K562 (cell line): ENCODE measurements around the gene PCED1B. TPM values are rescaled to one million over a fixed set of nuclear protein-coding genes. Genes with fewer than 3 reads are reported as not detected.

Experiments
- CBX8 ChIP-seq: fragments of 200-600 bp; sonication (generic); IDR thresholded peaks from 2 replicates; pipeline ENCODE4 v1.6.1; 2012; ENCODE audit warnings: borderline replicate concordance, mixed run types, low read depth, mild to moderate bottlenecking, moderate library complexity, mixed read lengths, low read length, control low read depth, inconsistent platforms; ENCODE audit not compliant: poor library complexity, severe bottlenecking; ENCODE audit errors: extremely low read depth
- GATAD2A ChIP-seq: fragments of 450-650 bp; IDR thresholded peaks from 2 replicates; pipeline ENCODE4 v1.6.1; 2017
- HES1 ChIP-seq: fragments of 450-650 bp; IDR thresholded peaks from 2 replicates; pipeline ENCODE4 v1.6.1; 2016; ENCODE audit warnings: low read depth, mild to moderate bottlenecking, moderate library complexity
- KLF16 ChIP-seq: IDR thresholded peaks from 2 replicates; pipeline ENCODE4 v1.6.1; 2016; ENCODE audit warnings: antibody characterized with exemption
- LARP7 ChIP-seq: fragments of 450-650 bp; IDR thresholded peaks from 2 replicates; pipeline ENCODE4 v1.6.1; 2016
- POLR3A ChIP-seq: IDR thresholded peaks from 2 replicates; pipeline ENCODE4 v1.6.1; 2011; ENCODE audit warnings: borderline replicate concordance, mild to moderate bottlenecking, moderate library complexity; ENCODE audit not compliant: insufficient read length, insufficient read depth; ENCODE audit errors: extremely low read depth
- SNRNP70 ChIP-seq: fragments of 200-400 bp; formaldehyde crosslinking; optimal IDR thresholded peaks from 2 replicates; pipeline ENCODE3; 2017; ENCODE audit warnings: low read depth, low read length
- ZNF584 ChIP-seq: fragments of 200-800 bp; sonication (Bioruptor generic); IDR thresholded peaks from 2 replicates; pipeline ENCODE4 v1.6.1; 2016; ENCODE audit warnings: low read depth, mild to moderate bottlenecking, missing genetic modification characterization, missing compliant biosample characterization
- polyA plus RNA-seq, 8 experiments: library from polyadenylated mRNA; depleted of rRNA in 4 of 8; stranded (reverse) in 5 of 8; unstranded in 3 of 8; fragments of >200 nt; fragmentation: Nextera tagmentation in 2 of 8; fragmentation: Illumina TruSeq in 1 of 8; extraction: Ambion mirVana in 2 of 8; extraction: Trizol in 1 of 8; gene quantifications; 2 replicates each; pipeline versions ENCODE4 v1.2.1 to v1.2.3, GENCODE V29; 2011 to 2014; ENCODE audit warnings: inconsistent platforms in 1 of 8, missing spikeins in 1 of 8
- total RNA-seq, 7 experiments: library from RNA; depleted of rRNA in 6 of 7; stranded (reverse); fragments of >200 nt in 6 of 7; fragmentation: Illumina TruSeq in 2 of 7; extraction: Trizol in 2 of 7; gene quantifications; 2 replicates each; pipeline versions ENCODE4 v1.2.1 to v1.2.3, GENCODE V29; 2011 to 2021; ENCODE audit warnings: low replicate concordance in 1 of 7
- TF ChIP-seq, protein P1 (sequence below): fragments of 250-450 bp; sonication (Bioruptor Pico); IDR thresholded peaks from 2 replicates; pipeline ENCODE4 v1.4.0; 2020; ENCODE audit warnings: mild to moderate bottlenecking, moderate library complexity
- TF ChIP-seq, protein P2 (sequence below), 2 experiments: fragments of 450-650 bp; IDR thresholded peaks; 2 replicates each; pipeline ENCODE4 v1.6.1; 2016
- TF ChIP-seq, protein P3 (sequence below): fragments of 450-650 bp; IDR thresholded peaks from one replicate; pipeline ENCODE4 v1.6.1; 2018; ENCODE audit warnings: mild to moderate bottlenecking, moderate library complexity; ENCODE audit not compliant: partially characterized antibody

Gene PCED1B
- total and polyA plus RNA-seq, 9 of the 15 experiments (the other 6 are each of a cell fraction or from before 2014, with no cell fraction given): 1.2 to 9.3 (median 2.5) TPM

DNA sequence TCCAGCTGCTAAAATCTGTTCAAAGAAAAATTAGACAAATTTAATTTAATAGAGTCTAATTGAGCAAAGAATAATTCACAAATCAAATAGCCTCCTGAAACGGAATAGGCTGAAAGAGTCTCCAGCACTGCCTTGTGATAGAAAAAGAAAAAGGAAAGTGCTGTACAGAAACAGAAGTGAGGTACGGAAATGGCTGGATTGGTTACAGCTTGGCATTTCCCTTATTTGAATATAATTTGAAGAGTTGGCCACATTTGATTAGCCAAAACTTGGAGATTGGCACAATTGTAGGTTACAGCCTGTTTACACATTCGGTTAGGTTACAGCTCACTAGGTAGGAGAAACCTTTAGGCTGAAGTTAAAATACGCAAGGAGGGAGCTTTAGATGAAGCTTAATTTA is 24.8 kb upstream of the PCED1B start (continued):
- TF ChIP-seq, protein P1, sequence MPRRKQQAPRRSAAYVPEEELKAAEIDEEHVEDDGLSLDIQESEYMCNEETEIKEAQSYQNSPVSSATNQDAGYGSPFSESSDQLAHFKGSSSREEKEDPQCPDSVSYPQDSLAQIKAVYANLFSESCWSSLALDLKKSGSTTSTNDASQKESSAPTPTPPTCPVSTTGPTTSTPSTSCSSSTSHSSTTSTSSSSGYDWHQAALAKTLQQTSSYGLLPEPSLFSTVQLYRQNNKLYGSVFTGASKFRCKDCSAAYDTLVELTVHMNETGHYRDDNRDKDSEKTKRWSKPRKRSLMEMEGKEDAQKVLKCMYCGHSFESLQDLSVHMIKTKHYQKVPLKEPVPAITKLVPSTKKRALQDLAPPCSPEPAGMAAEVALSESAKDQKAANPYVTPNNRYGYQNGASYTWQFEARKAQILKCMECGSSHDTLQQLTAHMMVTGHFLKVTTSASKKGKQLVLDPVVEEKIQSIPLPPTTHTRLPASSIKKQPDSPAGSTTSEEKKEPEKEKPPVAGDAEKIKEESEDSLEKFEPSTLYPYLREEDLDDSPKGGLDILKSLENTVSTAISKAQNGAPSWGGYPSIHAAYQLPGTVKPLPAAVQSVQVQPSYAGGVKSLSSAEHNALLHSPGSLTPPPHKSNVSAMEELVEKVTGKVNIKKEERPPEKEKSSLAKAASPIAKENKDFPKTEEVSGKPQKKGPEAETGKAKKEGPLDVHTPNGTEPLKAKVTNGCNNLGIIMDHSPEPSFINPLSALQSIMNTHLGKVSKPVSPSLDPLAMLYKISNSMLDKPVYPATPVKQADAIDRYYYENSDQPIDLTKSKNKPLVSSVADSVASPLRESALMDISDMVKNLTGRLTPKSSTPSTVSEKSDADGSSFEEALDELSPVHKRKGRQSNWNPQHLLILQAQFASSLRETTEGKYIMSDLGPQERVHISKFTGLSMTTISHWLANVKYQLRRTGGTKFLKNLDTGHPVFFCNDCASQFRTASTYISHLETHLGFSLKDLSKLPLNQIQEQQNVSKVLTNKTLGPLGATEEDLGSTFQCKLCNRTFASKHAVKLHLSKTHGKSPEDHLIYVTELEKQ (CRISPR knock-in tag): no peak
- TF ChIP-seq POLR3A: no peak
- TF ChIP-seq KLF16: no peak
- no peak for TF ChIP-seq HES1
- TF ChIP-seq CBX8: no peak
- TF ChIP-seq, protein P2, sequence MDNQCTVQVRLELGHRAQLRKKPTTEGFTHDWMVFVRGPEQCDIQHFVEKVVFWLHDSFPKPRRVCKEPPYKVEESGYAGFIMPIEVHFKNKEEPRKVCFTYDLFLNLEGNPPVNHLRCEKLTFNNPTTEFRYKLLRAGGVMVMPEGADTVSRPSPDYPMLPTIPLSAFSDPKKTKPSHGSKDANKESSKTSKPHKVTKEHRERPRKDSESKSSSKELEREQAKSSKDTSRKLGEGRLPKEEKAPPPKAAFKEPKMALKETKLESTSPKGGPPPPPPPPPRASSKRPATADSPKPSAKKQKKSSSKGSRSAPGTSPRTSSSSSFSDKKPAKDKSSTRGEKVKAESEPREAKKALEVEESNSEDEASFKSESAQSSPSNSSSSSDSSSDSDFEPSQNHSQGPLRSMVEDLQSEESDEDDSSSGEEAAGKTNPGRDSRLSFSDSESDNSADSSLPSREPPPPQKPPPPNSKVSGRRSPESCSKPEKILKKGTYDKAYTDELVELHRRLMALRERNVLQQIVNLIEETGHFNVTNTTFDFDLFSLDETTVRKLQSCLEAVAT (IDR thresholded peaks at IDR 0.05): no peak
- TF ChIP-seq LARP7: no peak
- TF ChIP-seq, protein P3, sequence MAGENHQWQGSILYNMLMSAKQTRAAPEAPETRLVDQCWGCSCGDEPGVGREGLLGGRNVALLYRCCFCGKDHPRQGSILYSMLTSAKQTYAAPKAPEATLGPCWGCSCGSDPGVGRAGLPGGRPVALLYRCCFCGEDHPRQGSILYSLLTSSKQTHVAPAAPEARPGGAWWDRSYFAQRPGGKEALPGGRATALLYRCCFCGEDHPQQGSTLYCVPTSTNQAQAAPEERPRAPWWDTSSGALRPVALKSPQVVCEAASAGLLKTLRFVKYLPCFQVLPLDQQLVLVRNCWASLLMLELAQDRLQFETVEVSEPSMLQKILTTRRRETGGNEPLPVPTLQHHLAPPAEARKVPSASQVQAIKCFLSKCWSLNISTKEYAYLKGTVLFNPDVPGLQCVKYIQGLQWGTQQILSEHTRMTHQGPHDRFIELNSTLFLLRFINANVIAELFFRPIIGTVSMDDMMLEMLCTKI: no peak
- TF ChIP-seq GATAD2A: no peak
- TF ChIP-seq ZNF584 (CRISPR knock-in tag): no peak
- TF ChIP-seq SNRNP70: no peak
